ENCODE results near the gene BAD. TPM values are rescaled to one million over a fixed set of nuclear protein-coding genes. Genes with fewer than 3 reads are reported as not detected.

The BAD gene
- total RNA-seq, 1 experiment from 2014 or later: 34.7 TPM

GRCh38 chr11:64317325-64317960 lies 33.0 kb upstream of the BAD start, which contains the start of gene TRMT112 (continued):
- TF ChIP-seq AR (CRISPR knock-in tag; IDR thresholded peaks at IDR 0.05) (no peak), SMAD3 (CRISPR knock-in tag; IDR thresholded peaks at IDR 0.05; ENCODE audit: borderline replicate concordance) (0 out of 2 replicates have a peak, but pooled peaks have one; percentile 65), ZSCAN18 (CRISPR knock-in tag; IDR thresholded peaks at IDR 0.05) (no peak), FOXK1 (CRISPR knock-in tag; IDR thresholded peaks at IDR 0.05) (peak; percentile 59; the same call in 1 of the 2 replicates), TEAD1 (CRISPR knock-in tag; IDR thresholded peaks at IDR 0.05) (peak; percentile 89), IRF2 (CRISPR knock-in tag; IDR thresholded peaks at IDR 0.05; ENCODE audit: borderline replicate concordance, low read depth) (no peak), E2F1 (CRISPR knock-in tag; IDR thresholded peaks at IDR 0.05) (0 out of 2 replicates have a peak, but pooled peaks have one; percentile 64), ATF3 (CRISPR knock-in tag; conservative IDR thresholded peaks at IDR 0.05) (no peak), ATF2 (CRISPR knock-in tag; IDR thresholded peaks at IDR 0.05; ENCODE audit: borderline replicate concordance, low read depth) (no peak), RORB (CRISPR knock-in tag; IDR thresholded peaks at IDR 0.05) (no peak), KAT7 (CRISPR knock-in tag; IDR thresholded peaks at IDR 0.05; ENCODE audit: borderline replicate concordance) (no peak; the same call in 1 of the 2 replicates), EMX1 (CRISPR knock-in tag; IDR thresholded peaks at IDR 0.05) (no peak), SMAD4 (CRISPR knock-in tag; IDR thresholded peaks at IDR 0.05) (no peak), GABPB1 (CRISPR knock-in tag; IDR thresholded peaks at IDR 0.05) (peak; percentile 77), ZNF396 (CRISPR knock-in tag; IDR thresholded peaks at IDR 0.05; ENCODE audit: borderline replicate concordance) (no peak), ETV6 (CRISPR knock-in tag; IDR thresholded peaks at IDR 0.05) (peak; percentile 72; the same call in 1 of the 2 replicates), ELF4 (CRISPR knock-in tag; IDR thresholded peaks at IDR 0.05; ENCODE audit: low read depth) (no peak), RELA (CRISPR knock-in tag; IDR thresholded peaks at IDR 0.05; ENCODE audit: borderline replicate concordance) (no peak), TCF7 (CRISPR knock-in tag; IDR thresholded peaks at IDR 0.05; ENCODE audit: low read depth) (no peak), IRF1 (CRISPR knock-in tag; IDR thresholded peaks at IDR 0.05) (peak; percentile 73; the same call in 1 of the 2 replicates), CDX4 (CRISPR knock-in tag; IDR thresholded peaks at IDR 0.05; ENCODE audit: borderline replicate concordance) (no peak), OVOL2 (CRISPR knock-in tag; IDR thresholded peaks at IDR 0.05; ENCODE audit: borderline replicate concordance) (no peak), SP1 (CRISPR knock-in tag; conservative IDR thresholded peaks at IDR 0.05) (no peak), ZNF138 (CRISPR knock-in tag; conservative IDR thresholded peaks at IDR 0.05) (no peak), NFYB (CRISPR knock-in tag; conservative IDR thresholded peaks at IDR 0.05; ENCODE audit: low read depth) (peak; percentile 68), JUN (CRISPR knock-in tag; IDR thresholded peaks at IDR 0.05) (peak; percentile 13; the same call in 1 of the 2 replicates), HMGXB4 (CRISPR knock-in tag; IDR thresholded peaks at IDR 0.05) (no peak), E2F4 (CRISPR knock-in tag; IDR thresholded peaks at IDR 0.05; ENCODE audit: borderline replicate concordance, low read depth) (no peak)
